ENCODE measurements around the gene KCTD1. TPM values are rescaled to one million over a fixed set of nuclear protein-coding genes. Genes with fewer than 3 reads are reported as not detected.
A peak's percentile ranks its signal among the peaks of the same experiment; 100 is the strongest.

Gene KCTD1
- total RNA-seq, 1 donor from 2014 or later = 17.1 TPM

DNA sequence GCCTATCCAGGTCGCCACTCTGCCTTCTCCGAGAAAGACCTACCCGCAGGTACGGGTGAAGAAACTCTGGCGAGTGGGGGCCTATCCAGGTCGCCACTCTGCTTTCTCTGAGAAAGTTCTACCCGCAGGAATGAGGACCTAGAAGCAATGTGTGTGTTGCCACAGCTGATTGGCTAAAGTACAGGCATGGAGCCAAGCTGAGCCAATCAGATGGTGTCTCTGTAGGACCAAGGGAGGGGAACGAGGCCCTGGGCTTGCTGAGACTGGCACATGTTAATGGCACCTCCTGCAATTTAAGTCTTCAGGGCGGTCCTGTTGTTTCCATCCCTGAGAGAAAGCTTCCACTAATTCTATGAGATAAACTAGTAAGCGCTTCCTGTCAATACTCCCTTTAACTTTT is 82.3 kb downstream of the KCTD1 start:
- peaks cover 2% of the 10 kb centered on the region for H3K9me3 Mint-ChIP-seq
- peaks cover 2% of the 10 kb centered on the region for H3K27me3 Mint-ChIP-seq (ENCODE audit: insufficient read depth, low read depth)
- H3K4me3 ChIP-seq = no peak overlapping the region

DNA sequence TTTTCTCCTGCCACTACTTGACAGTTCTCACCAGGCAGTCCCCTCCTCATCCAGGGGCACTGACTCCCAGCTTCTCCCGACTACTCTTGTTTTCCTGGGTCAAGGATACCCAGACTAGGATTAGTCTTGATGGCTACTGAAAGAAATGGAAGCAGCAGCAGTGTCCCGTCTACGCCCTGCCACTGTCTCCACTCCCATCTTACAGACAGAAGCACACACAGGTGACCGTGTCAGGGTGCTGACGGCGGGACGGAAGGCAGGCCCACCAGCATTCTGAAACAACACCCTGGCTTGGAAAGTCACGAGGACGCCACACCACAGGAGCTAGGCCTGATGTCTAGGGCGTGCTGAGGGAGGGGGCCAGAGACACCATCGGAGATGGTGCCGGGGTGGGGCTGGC is 82.9 kb downstream of the KCTD1 start:
- H3K27me3 ChIP-seq = no peaks in the 10 kb centered on the region
- H3F3A ChIP-seq (ENCODE audit: low read depth) = peaks cover 28% of the 10 kb centered on the region
- H3K27ac Mint-ChIP-seq = no peak overlapping the region
- H3K4me3 ChIP-seq = no peak overlapping the region
- H3K4me1 ChIP-seq = peaks cover 30% of the 10 kb centered on the region
- no peak for DNase-seq (ENCODE audit: low spot score)
- H3K4me3 Mint-ChIP-seq = no peak overlapping the region
- no peaks in the 10 kb centered on the region for H3K9me3 ChIP-seq (ENCODE audit: low read depth)
- H2AFZ ChIP-seq (replicated peaks) = no peak overlapping the region
- TF ChIP-seq, protein P1, sequence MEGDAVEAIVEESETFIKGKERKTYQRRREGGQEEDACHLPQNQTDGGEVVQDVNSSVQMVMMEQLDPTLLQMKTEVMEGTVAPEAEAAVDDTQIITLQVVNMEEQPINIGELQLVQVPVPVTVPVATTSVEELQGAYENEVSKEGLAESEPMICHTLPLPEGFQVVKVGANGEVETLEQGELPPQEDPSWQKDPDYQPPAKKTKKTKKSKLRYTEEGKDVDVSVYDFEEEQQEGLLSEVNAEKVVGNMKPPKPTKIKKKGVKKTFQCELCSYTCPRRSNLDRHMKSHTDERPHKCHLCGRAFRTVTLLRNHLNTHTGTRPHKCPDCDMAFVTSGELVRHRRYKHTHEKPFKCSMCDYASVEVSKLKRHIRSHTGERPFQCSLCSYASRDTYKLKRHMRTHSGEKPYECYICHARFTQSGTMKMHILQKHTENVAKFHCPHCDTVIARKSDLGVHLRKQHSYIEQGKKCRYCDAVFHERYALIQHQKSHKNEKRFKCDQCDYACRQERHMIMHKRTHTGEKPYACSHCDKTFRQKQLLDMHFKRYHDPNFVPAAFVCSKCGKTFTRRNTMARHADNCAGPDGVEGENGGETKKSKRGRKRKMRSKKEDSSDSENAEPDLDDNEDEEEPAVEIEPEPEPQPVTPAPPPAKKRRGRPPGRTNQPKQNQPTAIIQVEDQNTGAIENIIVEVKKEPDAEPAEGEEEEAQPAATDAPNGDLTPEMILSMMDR (IDR thresholded peaks at IDR 0.05) = no peak
- TF ChIP-seq EZH2 (IDR thresholded peaks at IDR 0.05) (no peak), EZH2phosphoT487 (IDR thresholded peaks at IDR 0.05) (no peak)
- peaks cover 29% of the 10 kb centered on the region for H3K36me3 Mint-ChIP-seq
- peaks cover 12% of the 10 kb centered on the region for H3K4me1 Mint-ChIP-seq
- no peak overlapping the region for H3K27ac ChIP-seq
- H4K20me1 ChIP-seq (ENCODE audit: low read depth) = no peaks in the 10 kb centered on the region
- H3K4me2 ChIP-seq = no peak overlapping the region
- H3K79me2 ChIP-seq (ENCODE audit: low read depth) = no peaks in the 10 kb centered on the region
- peaks cover 2% of the 10 kb centered on the region for H3K9me3 Mint-ChIP-seq
- no peaks in the 10 kb centered on the region for H3K36me3 ChIP-seq
- no peak overlapping the region for H3K9ac ChIP-seq
- peaks cover 2% of the 10 kb centered on the region for H3K27me3 Mint-ChIP-seq (ENCODE audit: insufficient read depth, low read depth)

More for the DNA sequence above, 82.3 kb downstream of the KCTD1 start:
- TF ChIP-seq, protein P1 (IDR thresholded peaks at IDR 0.05) = no peak
- TF ChIP-seq EZH2 (IDR thresholded peaks at IDR 0.05) (no peak), EZH2phosphoT487 (IDR thresholded peaks at IDR 0.05) (no peak)
- no peaks in the 10 kb centered on the region for H4K20me1 ChIP-seq (ENCODE audit: low read depth)
- no peak for DNase-seq (ENCODE audit: low spot score)
- no peak overlapping the region for H2AFZ ChIP-seq (replicated peaks)
- H3K27ac Mint-ChIP-seq = no peak overlapping the region
- no peak overlapping the region for H3K4me3 Mint-ChIP-seq
- peaks cover 30% of the 10 kb centered on the region for H3K4me1 ChIP-seq
- no peak overlapping the region for H3K4me2 ChIP-seq
- H3K9me3 ChIP-seq (ENCODE audit: low read depth) = no peaks in the 10 kb centered on the region
- H3K36me3 ChIP-seq = no peaks in the 10 kb centered on the region
- H3K27me3 ChIP-seq = no peaks in the 10 kb centered on the region
- peaks cover 30% of the 10 kb centered on the region for H3F3A ChIP-seq (ENCODE audit: low read depth)
- no peak overlapping the region for H3K9ac ChIP-seq
- no peaks in the 10 kb centered on the region for H3K79me2 ChIP-seq (ENCODE audit: low read depth)
- peaks cover 33% of the 10 kb centered on the region for H3K36me3 Mint-ChIP-seq
- peaks cover 18% of the 10 kb centered on the region for H3K4me1 Mint-ChIP-seq
- no peak overlapping the region for H3K27ac ChIP-seq

DNA sequence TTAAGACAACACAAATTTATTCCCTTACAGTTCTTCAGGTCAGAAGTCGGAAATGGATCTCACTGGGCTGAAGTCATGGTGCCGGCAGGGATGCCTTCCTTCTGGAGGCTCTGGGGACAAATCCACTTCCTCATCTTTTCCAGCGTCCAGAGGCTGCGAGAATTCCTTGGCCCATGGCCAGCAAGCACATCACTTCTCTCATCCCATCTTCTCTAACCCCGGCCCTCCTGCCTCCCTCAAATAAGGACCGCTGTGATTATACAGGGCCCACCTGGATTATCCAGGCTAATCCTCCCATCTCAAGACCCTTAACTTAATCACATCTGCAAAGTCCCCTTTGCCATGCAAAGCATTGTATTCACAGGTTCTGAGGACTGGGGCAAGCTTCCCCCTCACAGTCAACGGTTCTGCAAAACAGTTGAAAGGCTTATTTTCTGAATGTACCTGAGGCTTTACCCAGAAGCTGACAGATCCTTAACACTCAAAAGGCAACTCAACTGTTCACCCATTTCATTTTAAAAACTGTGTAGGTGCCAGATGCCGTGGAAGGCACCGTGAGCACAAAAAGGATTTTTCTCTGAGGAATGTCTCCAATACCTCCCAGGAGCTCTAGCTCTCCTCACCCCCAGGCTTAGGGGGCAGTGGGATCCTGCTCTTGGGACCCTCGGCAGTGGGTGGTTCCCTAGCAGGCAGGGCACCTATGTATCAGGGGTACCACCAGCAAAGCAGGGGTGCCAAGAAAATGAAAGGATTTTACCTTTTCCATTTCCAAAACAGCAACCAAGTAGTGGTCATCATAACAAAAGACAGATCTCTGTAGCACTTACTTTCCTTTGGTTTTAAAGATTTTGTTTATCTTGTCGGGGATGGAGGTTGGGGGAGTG is 84.0 kb downstream of the KCTD1 start:
- Mint-ChIP-seq H3K27ac (no peak overlapping the region), H3K4me3 (no peak overlapping the region), H3K4me1 (peaks cover 7% of the 10 kb centered on the region), H3K36me3 (peaks cover 36% of the 10 kb centered on the region), H3K9me3 (peaks cover 2% of the 10 kb centered on the region), H3K27me3 (ENCODE audit: insufficient read depth, low read depth) (peaks cover 2% of the 10 kb centered on the region)
- Histone ChIP-seq H3K9me3 (ENCODE audit: low read depth) (no peaks in the 10 kb centered on the region), H3K27me3 (no peaks in the 10 kb centered on the region), H3K4me3 (no peak overlapping the region), H4K20me1 (ENCODE audit: low read depth) (no peaks in the 10 kb centered on the region), H3K4me2 (peak overlapping the region; percentile 10), H3F3A (ENCODE audit: low read depth) (peaks cover 17% of the 10 kb centered on the region), H3K27ac (no peak overlapping the region), H3K4me1 (peaks cover 23% of the 10 kb centered on the region), H3K36me3 (no peaks in the 10 kb centered on the region), H3K9ac (no peak overlapping the region), H3K79me2 (ENCODE audit: low read depth) (no peaks in the 10 kb centered on the region), H2AFZ (replicated peaks) (no peak overlapping the region)
- DNase-seq (ENCODE audit: low spot score) = peak; percentile 22
- TF ChIP-seq, protein P1 (IDR thresholded peaks at IDR 0.05) = no peak
- TF ChIP-seq EZH2phosphoT487 (IDR thresholded peaks at IDR 0.05) (no peak), EZH2 (IDR thresholded peaks at IDR 0.05) (no peak)

Data from neural progenitor cell (in vitro differentiated cells).